ENCODE measurements around the gene MAPKAP1. TPM values are rescaled to one million over a fixed set of nuclear protein-coding genes. Genes with fewer than 3 reads are reported as not detected.

MAPKAP1 gene
- polyA plus RNA-seq (105 to 145 TPM (median 129 TPM) in 3 replicates), polyA minus RNA-seq (131 to 227 TPM (median 175 TPM) in 3 replicates)
- 41.9 TPM for polyA plus RNA-seq (2011; ENCODE audit: low read depth)
- 111 and 193 TPM in 2 replicates for polyA plus RNA-seq (2011; cell fraction: cytosol; rRNA removed)
- polyA plus RNA-seq (2011; cell fraction: nucleus; rRNA removed), result 76.6 and 79.3 TPM in 2 replicates
- 59.1 and 87.3 TPM in 2 replicates for polyA plus RNA-seq (2012; ENCODE audit: low replicate concordance)
- polyA minus RNA-seq (2011; cell fraction: cytosol; rRNA and poly(A)+ RNA removed), result 58.1 TPM
- polyA minus RNA-seq (2011; cell fraction: nucleus; rRNA and poly(A)+ RNA removed), result 60.0 and 115 TPM in 2 replicates

DNA sequence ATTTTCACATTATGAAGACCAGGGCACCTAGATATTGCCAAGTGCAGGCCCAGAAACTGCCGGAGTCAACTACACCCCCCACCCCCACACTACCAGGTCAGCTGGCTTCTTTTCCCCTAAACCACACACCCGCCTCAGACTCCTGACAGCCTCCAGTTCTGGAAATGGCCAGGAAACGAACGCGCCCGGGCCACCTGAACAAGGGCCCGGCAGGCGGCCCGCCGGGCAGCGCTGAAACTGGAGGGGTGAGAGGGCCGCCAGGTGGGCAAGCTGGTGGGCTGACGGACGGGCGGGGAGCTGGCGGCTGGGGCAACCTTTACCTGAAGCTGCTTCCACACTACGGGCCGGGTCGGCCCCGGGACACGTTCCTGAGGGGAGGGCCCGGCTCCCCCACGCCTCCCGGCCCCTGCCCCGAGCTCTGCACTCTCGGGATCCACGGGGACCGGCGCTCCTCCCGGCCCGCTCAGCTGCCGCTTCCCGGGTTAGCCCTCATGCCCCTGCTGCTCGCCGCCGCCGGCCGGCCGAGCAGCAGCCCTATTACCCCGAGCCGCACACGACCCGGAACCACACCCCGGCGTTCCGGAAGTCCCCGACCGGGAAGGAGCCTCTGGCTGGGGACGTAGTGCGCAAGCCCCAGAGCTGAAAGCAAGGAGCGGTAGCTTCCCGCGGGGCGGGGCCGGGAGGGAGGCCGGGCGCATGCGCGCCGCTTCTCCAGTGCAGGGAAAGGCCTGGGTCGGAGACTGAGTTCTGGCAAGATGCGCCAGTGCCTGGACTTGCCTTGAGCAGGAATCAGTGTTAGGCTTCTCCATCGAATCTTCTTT lies at the start of gene MAPKAP1:
Gene MAPKAP1, minus strand, starts transcription at position 558 of the 821 bp plus-strand sequence. CDS start 34,634 bp downstream, outside the sequence.
- peak; percentile 87 for DNase-seq (ENCODE audit: low read depth, low spot score)
- Histone ChIP-seq H3K27me3 (ENCODE audit: control insufficient read depth, extremely low read depth, insufficient read depth, low read length) (no peaks in the 10 kb centered on the region), H3K27ac (ENCODE audit: control insufficient read depth, insufficient read depth, low read length) (peak within 1 kb of the TSS; percentile 87), H4K20me1 (ENCODE audit: control insufficient read depth, extremely low read depth, insufficient read depth, low read length) (no peaks in the 10 kb centered on the region), H3K9me1 (ENCODE audit: control insufficient read depth, extremely low read depth, insufficient read depth, low read length) (no peaks in the 10 kb centered on the region), H3K4me3 (ENCODE audit: control insufficient read depth in 2 of 3, extremely low read depth in 1 of 3, insufficient read depth in 2 of 3, low read depth in 1 of 3, low read length in 3 of 3) (peak within 1 kb of the TSS; percentile 91 to 96 (median 94)), H3K9ac (ENCODE audit: control insufficient read depth, extremely low read depth, insufficient read depth, low read length) (peak within 1 kb of the TSS; percentile 94), H3K4me2 (ENCODE audit: control insufficient read depth, extremely low read depth, insufficient read depth, low read depth, low read length) (peak within 1 kb of the TSS; percentile 97), H3K36me3 (ENCODE audit: control insufficient read depth in 2 of 2, extremely low read depth in 1 of 2, insufficient read depth in 2 of 2, low read length in 2 of 2) (peaks cover 0 to 3% of the 10 kb centered on the region in 2 experiments), H3K79me2 (ENCODE audit: control insufficient read depth, insufficient read depth, low read length) (peaks cover 48% of the 10 kb centered on the region), H3K9me3 (ENCODE audit: control insufficient read depth, low read depth, low read length) (no peaks in the 10 kb centered on the region), H2AFZ (ENCODE audit: control insufficient read depth, low read length) (peak within 1 kb of the TSS; percentile 86), H3K4me1 (ENCODE audit: control insufficient read depth, extremely low read depth, insufficient read depth, low read length) (peaks cover 20% of the 10 kb centered on the region)
- peak; percentile 59 for FAIRE-seq
- TF ChIP-seq, protein P1, sequence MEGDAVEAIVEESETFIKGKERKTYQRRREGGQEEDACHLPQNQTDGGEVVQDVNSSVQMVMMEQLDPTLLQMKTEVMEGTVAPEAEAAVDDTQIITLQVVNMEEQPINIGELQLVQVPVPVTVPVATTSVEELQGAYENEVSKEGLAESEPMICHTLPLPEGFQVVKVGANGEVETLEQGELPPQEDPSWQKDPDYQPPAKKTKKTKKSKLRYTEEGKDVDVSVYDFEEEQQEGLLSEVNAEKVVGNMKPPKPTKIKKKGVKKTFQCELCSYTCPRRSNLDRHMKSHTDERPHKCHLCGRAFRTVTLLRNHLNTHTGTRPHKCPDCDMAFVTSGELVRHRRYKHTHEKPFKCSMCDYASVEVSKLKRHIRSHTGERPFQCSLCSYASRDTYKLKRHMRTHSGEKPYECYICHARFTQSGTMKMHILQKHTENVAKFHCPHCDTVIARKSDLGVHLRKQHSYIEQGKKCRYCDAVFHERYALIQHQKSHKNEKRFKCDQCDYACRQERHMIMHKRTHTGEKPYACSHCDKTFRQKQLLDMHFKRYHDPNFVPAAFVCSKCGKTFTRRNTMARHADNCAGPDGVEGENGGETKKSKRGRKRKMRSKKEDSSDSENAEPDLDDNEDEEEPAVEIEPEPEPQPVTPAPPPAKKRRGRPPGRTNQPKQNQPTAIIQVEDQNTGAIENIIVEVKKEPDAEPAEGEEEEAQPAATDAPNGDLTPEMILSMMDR (optimal IDR thresholded peaks at IDR 0.05 in 1 of 3, IDR thresholded peaks at IDR 0.05 in 1 of 3, conservative IDR thresholded peaks at IDR 0.05 in 1 of 3; ENCODE audit: extremely low read depth in 1 of 3, insufficient read depth in 2 of 3, low read length in 3 of 3), result no peak
- dilution Hi-C loops (cut with MboI; ENCODE audit: extremely low pct_ligation_motif_present, low sequenced_read_pairs), result no loop called here

DNA sequence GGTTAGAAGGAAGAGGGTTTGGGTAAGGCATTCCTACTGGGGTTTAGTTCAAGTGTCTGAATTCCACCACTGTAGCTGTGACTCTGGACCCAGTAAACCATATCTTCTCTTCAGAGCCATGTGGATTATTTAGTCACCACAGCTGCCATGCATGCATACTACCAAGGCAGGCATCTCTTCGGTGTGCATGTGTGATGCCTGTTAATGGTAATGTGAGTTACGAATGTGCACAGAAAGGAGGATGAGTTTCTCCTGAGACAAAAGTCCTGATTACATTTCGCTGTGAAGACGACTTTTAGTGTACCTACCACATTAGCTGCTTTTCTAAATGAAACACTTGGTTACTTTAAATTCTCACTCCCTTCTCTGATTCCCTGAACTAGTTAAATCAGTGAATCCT lies 49.5 kb upstream of the MAPKAP1 start:
- no peaks in the 10 kb centered on the region for H3K9me1 ChIP-seq (ENCODE audit: control insufficient read depth, extremely low read depth, insufficient read depth, low read length)
- TF ChIP-seq, protein P1 (optimal IDR thresholded peaks at IDR 0.05 in 1 of 3, IDR thresholded peaks at IDR 0.05 in 1 of 3, conservative IDR thresholded peaks at IDR 0.05 in 1 of 3; ENCODE audit: extremely low read depth in 1 of 3, insufficient read depth in 2 of 3, low read length in 3 of 3), result no peak
- no peak for TF ChIP-seq EZH2 (IDR thresholded peaks at IDR 0.05; ENCODE audit: low read length)
- DNase-seq (ENCODE audit: low read depth, low spot score) (no peak), FAIRE-seq (peak; percentile 29)
- H3K9ac ChIP-seq (ENCODE audit: control insufficient read depth, extremely low read depth, insufficient read depth, low read length), result no peak overlapping the region
- H3K4me3 ChIP-seq (ENCODE audit: control insufficient read depth in 2 of 3, extremely low read depth in 1 of 3, insufficient read depth in 2 of 3, low read depth in 1 of 3, low read length in 3 of 3), result no peak overlapping the region
- H4K20me1 ChIP-seq (ENCODE audit: control insufficient read depth, extremely low read depth, insufficient read depth, low read length), result no peaks in the 10 kb centered on the region
- no peak overlapping the region for H3K4me2 ChIP-seq (ENCODE audit: control insufficient read depth, extremely low read depth, insufficient read depth, low read depth, low read length)
- no peaks in the 10 kb centered on the region for H3K27me3 ChIP-seq (ENCODE audit: control insufficient read depth, extremely low read depth, insufficient read depth, low read length)
- no peaks in the 10 kb centered on the region for H3K9me3 ChIP-seq (ENCODE audit: control insufficient read depth, low read depth, low read length)
- H2AFZ ChIP-seq (ENCODE audit: control insufficient read depth, low read length), result no peak overlapping the region
- dilution Hi-C loops (cut with MboI; ENCODE audit: extremely low pct_ligation_motif_present, low sequenced_read_pairs), result no loop called here
- peaks cover 72% of the 10 kb centered on the region for H3K79me2 ChIP-seq (ENCODE audit: control insufficient read depth, insufficient read depth, low read length)
- H3K27ac ChIP-seq (ENCODE audit: control insufficient read depth, insufficient read depth, low read length), result no peak overlapping the region
- H3K36me3 ChIP-seq (ENCODE audit: control insufficient read depth in 2 of 2, extremely low read depth in 1 of 2, insufficient read depth in 2 of 2, low read length in 2 of 2), result peaks cover 0 to 5% of the 10 kb centered on the region in 2 experiments
- peaks cover 15% of the 10 kb centered on the region for H3K4me1 ChIP-seq (ENCODE audit: control insufficient read depth, extremely low read depth, insufficient read depth, low read length)

Measured in keratinocyte (primary cell).